Testis (tissue), 3 donors: ENCODE data around the gene MKNK1. TPM values are rescaled to one million over a fixed set of nuclear protein-coding genes. Genes with fewer than 3 reads are reported as not detected.

Experiments used
- DNase-seq: peaks from one replicate; pipeline ENCODE4 v3.0.0-alpha.2; 2019
- H3K27ac ChIP-seq, 2 donors: fragments of 200-600 bp; sonication (generic); one replicate each; pipeline ENCODE4 v1.5.1; 2019
- H3K27me3 ChIP-seq: fragments of 200-600 bp; sonication (generic); one replicate; pipeline ENCODE4 v1.5.1; 2019
- H3K36me3 ChIP-seq: fragments of 200-600 bp; sonication (generic); one replicate; pipeline ENCODE4 v1.5.1; 2017; ENCODE audit warnings: low read depth; ENCODE audit errors: missing control alignments
- H3K4me1 ChIP-seq: fragments of 200-600 bp; sonication (generic); one replicate; pipeline ENCODE4 v1.5.1; 2019
- H3K4me3 ChIP-seq, 2 donors: fragments of 200-600 bp; sonication (generic); one replicate each; pipeline ENCODE4 v1.5.1; 2017 to 2019
- H3K9me3 ChIP-seq: fragments of 200-600 bp; sonication (generic); one replicate; pipeline ENCODE4 v1.5.1; 2017
- CTCF ChIP-seq, 3 experiments: fragments of 450-650 bp in 2 of 3; fragments of 200-600 bp in 1 of 3; sonication (generic) in 1 of 3; IDR thresholded peaks; one replicate each; pipeline ENCODE4 v1.5.1; 2016 to 2019; ENCODE audit warnings: antibody characterized with exemption in 3 of 3, mild to moderate bottlenecking in 2 of 3, moderate library complexity in 1 of 3
- POLR2A ChIP-seq: fragments of 450-650 bp; IDR thresholded peaks from one replicate; pipeline ENCODE4 v1.6.1; 2017; ENCODE audit warnings: antibody characterized with exemption, mild to moderate bottlenecking, moderate library complexity
- WGBS, 2 donors: methylation state at CpG; one replicate each; pipeline ENCODE4 v1.1.5; 2018; 5-methylcytosine and 5-hydroxymethylcytosine counted together
- intact Hi-C: fragments of 100-400 bp; cut with DNase I; formaldehyde crosslinking; loops from one replicate; pipeline ENCODE4 v1.15.1; 2023; ENCODE audit warnings: low total_unique reads
- polyA plus RNA-seq: library from polyadenylated mRNA; stranded (reverse); fragments of 350-450 nt; fragmentation: Illumina TruSeq; extraction: RNeasy Lipid Tissue Mini Kit (QIAGEN cat#74804); gene quantifications from one replicate; pipeline ENCODE4 v1.2.3, GENCODE V29; 2014; ENCODE audit warnings: low read depth, low replicate concordance; ENCODE audit not compliant: insufficient read depth
- total RNA-seq, 2 donors: library from RNA; depleted of rRNA; stranded (reverse); fragments of >200 nt; gene quantifications; one replicate each; pipeline ENCODE4 v1.2.3, GENCODE V29; 2016

The MKNK1 gene
- total and polyA plus RNA-seq, 3 donors from 2014 or later: 30.7 to 55.7 (median 54.6) TPM

- WGBS, 2 donors: 76 to 80% methylated on average over 9 of the region's 9 CpGs
- TF ChIP-seq POLR2A (no peak), CTCF (IDR thresholded peaks at IDR 0.05) (no peak)
Measured at GRCh38 chr1:46599059-46599970, 4.8 kb downstream of the MKNK1 start.

GRCh38 chr1:46596846-46597245, 7.2 kb downstream of the MKNK1 start:
- H3K4me3 ChIP-seq: no peak overlapping the region
- 92 to 96% methylated on average over 3 of the region's 3 CpGs for WGBS, 2 donors
- no peak overlapping the region for H3K27ac ChIP-seq
- H3K36me3 ChIP-seq: no peaks in the 10 kb centered on the region
- no peak for DNase-seq
- no peaks in the 10 kb centered on the region for H3K27me3 ChIP-seq
- intact Hi-C loops: no loop called here
- no peaks in the 10 kb centered on the region for H3K9me3 ChIP-seq
- TF ChIP-seq CTCF (IDR thresholded peaks at IDR 0.05) (no peak), POLR2A (no peak)
- peaks cover 3% of the 10 kb centered on the region for H3K4me1 ChIP-seq

More at GRCh38 chr1:46599059-46599970, 4.8 kb downstream of the MKNK1 start:
- Histone ChIP-seq H3K27ac (no peak overlapping the region), H3K4me3 (no peak overlapping the region), H3K36me3 (no peaks in the 10 kb centered on the region), H3K4me1 (peaks cover 11% of the 10 kb centered on the region), H3K9me3 (no peaks in the 10 kb centered on the region), H3K27me3 (no peaks in the 10 kb centered on the region)
- DNase-seq: no peak
- intact Hi-C loops: no loop called here

GRCh38 chr1:46596036-46596435, 8.0 kb downstream of the MKNK1 start:
- no peak for DNase-seq
- H3K36me3 ChIP-seq: no peaks in the 10 kb centered on the region
- H3K4me1 ChIP-seq: peaks cover 3% of the 10 kb centered on the region
- H3K27me3 ChIP-seq: no peaks in the 10 kb centered on the region
- 100% methylated on average over 1 of the region's 1 CpG for WGBS, 2 donors
- H3K9me3 ChIP-seq: no peaks in the 10 kb centered on the region
- TF ChIP-seq CTCF (IDR thresholded peaks at IDR 0.05): no peak
- TF ChIP-seq POLR2A: no peak
- H3K4me3 ChIP-seq: no peak overlapping the region
- peak overlapping the region in 1 of 2 donors; percentile 11 for H3K27ac ChIP-seq
- intact Hi-C loops: no loop called here

GRCh38 chr1:46595127-46595526, 8.9 kb downstream of the MKNK1 start:
- Histone ChIP-seq H3K36me3 (no peaks in the 10 kb centered on the region), H3K4me1 (peaks cover 3% of the 10 kb centered on the region), H3K27ac (peak overlapping the region in 1 of 2 donors; percentile 11), H3K4me3 (no peak overlapping the region), H3K27me3 (no peaks in the 10 kb centered on the region), H3K9me3 (no peaks in the 10 kb centered on the region)
- peak; percentile 49 for DNase-seq
- WGBS, 2 donors: 77 to 84% methylated on average over 3 of the region's 3 CpGs
- intact Hi-C loops: no loop called here
- TF ChIP-seq POLR2A (no peak), CTCF (IDR thresholded peaks at IDR 0.05) (no peak)

- TF ChIP-seq CTCF (IDR thresholded peaks at IDR 0.05): no peak
- TF ChIP-seq POLR2A: no peak
- Histone ChIP-seq H3K36me3 (no peaks in the 10 kb centered on the region), H3K4me1 (peaks cover 3% of the 10 kb centered on the region), H3K4me3 (no peak overlapping the region), H3K27ac (no peak overlapping the region), H3K9me3 (no peaks in the 10 kb centered on the region), H3K27me3 (no peaks in the 10 kb centered on the region)
- intact Hi-C loops: no loop called here
- no peak for DNase-seq
- 82 to 91% methylated on average over 5 of the region's 5 CpGs for WGBS, 2 donors
Measured at GRCh38 chr1:46594063-46594462, 10.0 kb downstream of the MKNK1 start.
